Tibial nerve (tissue), 4 donors: ENCODE results near the gene MKI67.

Experiments
- EP300 ChIP-seq, 2 donors: sonication (generic); formaldehyde crosslinking; IDR thresholded peaks; one replicate each; pipeline ENCODE4 v1.6.1; 2017; ENCODE audit warnings: antibody characterized with exemption in 2 of 2, mild to moderate bottlenecking in 1 of 2
- POLR2A ChIP-seq, 2 donors: fragments of 450-650 bp; IDR thresholded peaks; one replicate each; pipeline ENCODE4 v1.6.1; 2017; ENCODE audit warnings: antibody characterized with exemption in 2 of 2, mild to moderate bottlenecking in 2 of 2, moderate library complexity in 2 of 2
- TF ChIP-seq, protein P1 (sequence below), 5 experiments: fragments of 200-600 bp in 3 of 5; fragments of 450-650 bp in 2 of 5; sonication (generic) in 3 of 5; IDR thresholded peaks; one replicate each; pipeline ENCODE4 v1.5.1; 2016 to 2019; ENCODE audit warnings: antibody characterized with exemption in 5 of 5, mild to moderate bottlenecking in 3 of 5, moderate library complexity in 2 of 5

DNA sequence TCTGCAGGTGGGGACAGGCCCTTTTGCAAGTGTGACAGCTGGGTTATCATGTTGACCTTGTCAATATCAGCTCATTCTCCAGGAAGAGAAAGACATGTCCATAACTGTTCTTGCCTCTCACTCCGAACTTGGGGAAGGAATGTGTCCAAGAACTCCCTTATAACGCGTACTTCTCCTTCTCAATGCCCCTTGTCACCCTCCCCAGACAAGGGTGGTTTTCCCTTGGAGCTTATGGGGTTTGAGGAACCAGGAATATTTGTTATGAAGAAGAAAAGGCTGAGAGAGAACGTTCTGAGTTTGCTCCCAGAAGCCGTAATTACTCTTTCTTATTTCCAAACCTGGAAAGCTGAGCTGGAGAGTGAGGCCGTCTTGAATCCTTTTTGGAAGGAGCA lies 77.4 kb downstream of the MKI67 start:
- TF ChIP-seq, protein P1, sequence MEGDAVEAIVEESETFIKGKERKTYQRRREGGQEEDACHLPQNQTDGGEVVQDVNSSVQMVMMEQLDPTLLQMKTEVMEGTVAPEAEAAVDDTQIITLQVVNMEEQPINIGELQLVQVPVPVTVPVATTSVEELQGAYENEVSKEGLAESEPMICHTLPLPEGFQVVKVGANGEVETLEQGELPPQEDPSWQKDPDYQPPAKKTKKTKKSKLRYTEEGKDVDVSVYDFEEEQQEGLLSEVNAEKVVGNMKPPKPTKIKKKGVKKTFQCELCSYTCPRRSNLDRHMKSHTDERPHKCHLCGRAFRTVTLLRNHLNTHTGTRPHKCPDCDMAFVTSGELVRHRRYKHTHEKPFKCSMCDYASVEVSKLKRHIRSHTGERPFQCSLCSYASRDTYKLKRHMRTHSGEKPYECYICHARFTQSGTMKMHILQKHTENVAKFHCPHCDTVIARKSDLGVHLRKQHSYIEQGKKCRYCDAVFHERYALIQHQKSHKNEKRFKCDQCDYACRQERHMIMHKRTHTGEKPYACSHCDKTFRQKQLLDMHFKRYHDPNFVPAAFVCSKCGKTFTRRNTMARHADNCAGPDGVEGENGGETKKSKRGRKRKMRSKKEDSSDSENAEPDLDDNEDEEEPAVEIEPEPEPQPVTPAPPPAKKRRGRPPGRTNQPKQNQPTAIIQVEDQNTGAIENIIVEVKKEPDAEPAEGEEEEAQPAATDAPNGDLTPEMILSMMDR (IDR thresholded peaks at IDR 0.05) = no peak
- TF ChIP-seq POLR2A (IDR thresholded peaks at IDR 0.05) (no peak), EP300 (IDR thresholded peaks at IDR 0.05) (no peak)
